GM21515 (cell line): ENCODE measurements around the gene AP2A2.

Experiments used
- ATAC-seq: cut with Tn5 transposase; IDR thresholded peaks from one replicate; pipeline ENCODE4 v1.9.1; 2021; ENCODE audit not compliant: unreplicated experiment

The AP2A2 gene

GRCh38 chr11:924406-925157 is 1.1 kb upstream of the AP2A2 start:
- ATAC-seq, result no peak

DNA sequence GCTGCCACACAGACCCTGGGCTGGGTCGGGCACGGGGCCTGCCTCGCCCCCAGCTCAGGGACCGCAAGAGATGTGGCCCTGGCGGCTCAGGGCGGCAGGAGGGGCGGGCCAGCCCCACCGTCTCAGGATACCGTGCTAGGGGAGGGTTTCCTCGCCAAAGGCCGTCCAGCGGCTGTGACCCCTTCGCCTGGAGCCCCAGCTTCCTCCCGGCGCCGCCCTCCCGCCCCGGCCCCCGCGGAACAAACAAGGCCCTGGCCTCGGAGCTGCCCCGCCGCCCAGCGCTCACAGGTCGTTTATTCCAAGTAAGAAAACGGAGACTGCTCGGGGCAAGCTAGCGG is 543 bp upstream of the AP2A2 start:
- no peak for ATAC-seq

GRCh38 chr11:926341-926916 is 759 bp downstream of the AP2A2 start:
- ATAC-seq, result no peak

DNA sequence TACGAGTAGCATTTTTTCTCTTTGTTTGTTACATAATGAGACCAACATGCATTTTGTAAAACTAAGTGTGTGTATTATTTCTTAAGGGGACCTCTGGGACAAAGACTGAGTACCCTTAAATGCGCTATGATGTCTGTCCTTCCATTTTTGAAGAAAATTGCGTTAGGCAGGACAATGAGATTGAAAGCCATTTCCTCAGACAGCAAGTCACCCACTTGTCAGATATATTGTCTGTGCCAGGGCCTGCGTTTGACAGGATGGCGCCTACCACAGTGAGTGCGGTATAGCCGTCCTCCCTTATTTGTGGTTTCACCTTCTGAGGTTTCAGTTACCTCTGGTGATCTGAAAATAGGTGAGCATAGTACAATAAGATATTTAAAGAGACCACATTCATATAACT is 2.2 kb downstream of the AP2A2 start:
- no peak for ATAC-seq

GRCh38 chr11:928786-929185 is 3.1 kb downstream of the AP2A2 start:
- no peak for ATAC-seq

DNA sequence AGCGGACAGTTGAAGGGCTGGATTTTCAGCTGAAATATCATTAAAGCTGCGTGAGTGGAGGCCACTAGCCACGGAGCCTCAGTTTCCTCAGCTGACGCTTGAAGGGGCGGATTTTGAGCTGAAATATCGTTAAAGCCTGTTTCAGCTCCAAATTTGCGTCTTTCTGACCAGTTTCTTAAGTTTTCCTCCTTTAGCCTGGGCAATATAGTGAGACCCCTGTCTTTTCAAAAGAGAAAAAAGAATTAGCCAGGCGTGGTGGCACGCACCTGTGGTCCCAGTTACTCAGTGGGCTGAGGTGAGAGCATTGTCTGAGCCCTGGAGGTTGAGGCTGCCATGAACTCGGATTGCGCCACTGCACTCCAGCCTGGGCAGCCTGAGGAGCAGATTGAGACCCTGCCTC is 3.7 kb downstream of the AP2A2 start:
- ATAC-seq, result no peak

- no peak for ATAC-seq
Measured at GRCh38 chr11:931385-931784, 5.7 kb downstream of the AP2A2 start.

GRCh38 chr11:932435-932834 is 6.8 kb downstream of the AP2A2 start:
- ATAC-seq, result no peak

- ATAC-seq, result no peak
Measured at GRCh38 chr11:933142-933851, 7.6 kb downstream of the AP2A2 start.

GRCh38 chr11:933936-934335 is 8.3 kb downstream of the AP2A2 start:
- ATAC-seq, result no peak

DNA sequence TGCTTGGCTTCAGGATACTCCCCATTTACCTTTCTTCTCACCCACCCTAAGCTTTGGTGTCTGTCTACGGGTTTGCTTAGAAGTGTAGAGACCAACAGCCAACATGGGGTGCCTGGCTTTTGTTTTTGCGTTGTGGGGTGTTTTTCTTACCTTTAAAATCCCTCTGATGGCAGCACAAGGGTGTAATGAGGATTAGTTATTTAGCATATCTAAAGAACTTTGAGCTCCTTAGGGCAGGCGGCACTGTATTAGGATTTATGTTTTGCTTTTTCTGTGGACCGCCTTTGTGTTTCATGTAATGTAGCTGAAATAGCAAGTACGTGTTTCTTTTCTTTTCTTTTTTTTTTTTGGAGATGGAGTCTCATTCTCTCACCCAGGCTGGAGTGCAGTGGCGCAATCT is 8.9 kb downstream of the AP2A2 start:
- no peak for ATAC-seq

- no peak for ATAC-seq
Measured at GRCh38 chr11:936199-936598, 10.5 kb downstream of the AP2A2 start.

- no peak for ATAC-seq
Measured at GRCh38 chr11:937841-938261, 12.2 kb downstream of the AP2A2 start.

DNA sequence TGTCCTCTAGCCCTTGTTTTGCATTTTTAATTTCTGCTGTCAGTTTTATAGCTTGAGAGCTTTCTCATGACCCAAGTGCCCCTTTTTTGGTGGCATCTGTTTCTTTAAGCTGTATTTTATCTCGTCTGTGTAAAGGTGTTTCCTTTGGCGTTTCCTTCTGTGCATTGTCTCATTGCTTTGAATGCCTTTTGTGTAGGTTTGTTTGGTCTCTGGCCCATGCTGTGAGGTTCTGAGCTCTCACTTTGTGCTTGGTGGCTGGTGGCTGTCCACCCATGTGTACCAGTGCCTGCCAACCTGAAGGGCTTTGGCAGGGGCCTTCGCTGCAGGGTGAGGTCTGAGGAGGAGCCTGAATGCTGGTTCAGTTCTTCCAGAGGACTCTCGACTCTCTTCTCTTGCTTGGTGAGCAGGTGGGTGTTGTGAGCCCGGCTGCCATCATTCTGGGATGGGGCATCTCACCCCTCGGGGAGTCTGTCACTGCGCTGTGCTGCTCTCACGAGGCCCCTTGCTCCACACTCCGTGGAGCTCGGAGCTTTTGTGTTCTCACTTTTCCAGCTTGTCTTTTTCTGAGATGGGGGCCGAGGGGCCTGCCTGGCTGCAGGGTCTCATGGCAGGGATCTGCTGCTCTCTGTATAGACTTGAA is 14.9 kb downstream of the AP2A2 start:
- ATAC-seq, result no peak

DNA sequence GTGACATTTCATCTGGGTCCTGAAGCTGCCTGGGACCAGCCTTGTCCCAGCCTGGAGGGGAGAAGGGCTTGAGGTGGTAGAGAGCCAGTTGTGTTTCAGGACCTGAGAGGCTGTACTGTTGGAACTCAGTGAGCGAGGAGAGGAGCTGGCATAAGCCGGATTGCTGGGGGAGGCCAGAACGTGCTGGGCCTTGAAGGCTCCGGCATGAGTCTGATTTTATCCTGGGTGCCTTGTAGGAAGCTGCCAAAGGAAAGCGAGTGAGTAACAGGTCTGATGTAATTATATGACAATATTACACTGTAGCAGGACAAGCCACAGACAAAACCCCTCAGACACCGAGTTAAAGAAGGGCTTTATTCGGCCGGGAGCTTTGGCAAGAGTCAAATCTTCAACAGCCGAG is 17.2 kb downstream of the AP2A2 start:
- ATAC-seq, result no peak

GRCh38 chr11:944711-945470 is 19.2 kb downstream of the AP2A2 start:
- ATAC-seq, result no peak

DNA sequence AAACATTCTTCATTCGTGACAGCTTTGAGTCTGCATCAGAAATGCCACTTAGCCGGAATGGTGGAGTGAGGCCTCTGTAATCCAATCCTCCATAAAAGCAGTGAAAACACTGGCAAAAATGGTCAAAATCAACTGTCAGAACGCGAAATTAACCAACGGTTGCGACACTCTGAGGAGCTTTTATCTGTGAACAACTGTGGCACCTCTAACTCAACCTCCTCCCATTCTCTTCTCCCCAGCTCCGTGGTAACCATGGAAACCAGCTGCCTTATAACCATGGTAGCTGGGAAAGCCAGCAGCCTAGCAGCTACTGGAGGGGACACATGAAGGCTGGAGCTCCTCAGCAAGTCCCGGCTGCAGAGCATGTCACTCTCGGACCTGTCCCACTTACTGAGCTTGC is 20.3 kb downstream of the AP2A2 start:
- ATAC-seq, result no peak

- no peak for ATAC-seq
Measured at GRCh38 chr11:947744-948143, 22.1 kb downstream of the AP2A2 start.

- ATAC-seq, result no peak
Measured at GRCh38 chr11:951507-951906, 25.8 kb downstream of the AP2A2 start.

- ATAC-seq, result no peak
Measured at GRCh38 chr11:952406-953385, 27.0 kb downstream of the AP2A2 start.
